ENCODE data around the gene C1orf198. TPM values are rescaled to one million over a fixed set of nuclear protein-coding genes. Genes with fewer than 3 reads are reported as not detected.

The C1orf198 gene
- total RNA-seq, 1 donor from 2014 or later = 3.9 TPM

DNA sequence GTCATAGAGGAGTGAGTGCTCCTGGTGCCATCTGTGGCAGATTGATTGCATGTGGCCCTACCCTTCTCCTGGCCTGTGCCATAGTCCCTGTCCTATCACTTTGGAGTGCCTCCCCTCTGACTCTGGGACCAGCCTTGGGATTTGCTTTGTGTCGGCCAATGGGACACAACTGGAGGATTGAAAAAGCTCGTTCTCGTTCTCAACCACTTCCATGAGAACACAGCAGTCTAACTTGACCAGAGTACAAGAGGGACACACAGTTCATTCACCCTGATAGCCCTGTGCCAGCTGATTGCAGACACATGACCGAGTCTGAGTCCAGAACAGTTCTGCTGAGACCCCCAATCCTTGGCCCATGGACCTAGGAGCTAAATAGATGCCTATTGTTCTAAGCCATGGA is 47.8 kb downstream of the C1orf198 start:
- CTCF ChIA-PET = interaction anchor here (0.7 kb wide), 1 partner anchor 495 kb away, joined by 3 read pairs; no protein-coding TSS in a partner anchor
- H3K9me3 Mint-ChIP-seq = no peaks in the 10 kb centered on the region
- intact Hi-C loops (cut with micrococcal nuclease) = no loop called here
- H3K4me1 Mint-ChIP-seq = no peaks in the 10 kb centered on the region
- TF ChIP-seq, protein P1, sequence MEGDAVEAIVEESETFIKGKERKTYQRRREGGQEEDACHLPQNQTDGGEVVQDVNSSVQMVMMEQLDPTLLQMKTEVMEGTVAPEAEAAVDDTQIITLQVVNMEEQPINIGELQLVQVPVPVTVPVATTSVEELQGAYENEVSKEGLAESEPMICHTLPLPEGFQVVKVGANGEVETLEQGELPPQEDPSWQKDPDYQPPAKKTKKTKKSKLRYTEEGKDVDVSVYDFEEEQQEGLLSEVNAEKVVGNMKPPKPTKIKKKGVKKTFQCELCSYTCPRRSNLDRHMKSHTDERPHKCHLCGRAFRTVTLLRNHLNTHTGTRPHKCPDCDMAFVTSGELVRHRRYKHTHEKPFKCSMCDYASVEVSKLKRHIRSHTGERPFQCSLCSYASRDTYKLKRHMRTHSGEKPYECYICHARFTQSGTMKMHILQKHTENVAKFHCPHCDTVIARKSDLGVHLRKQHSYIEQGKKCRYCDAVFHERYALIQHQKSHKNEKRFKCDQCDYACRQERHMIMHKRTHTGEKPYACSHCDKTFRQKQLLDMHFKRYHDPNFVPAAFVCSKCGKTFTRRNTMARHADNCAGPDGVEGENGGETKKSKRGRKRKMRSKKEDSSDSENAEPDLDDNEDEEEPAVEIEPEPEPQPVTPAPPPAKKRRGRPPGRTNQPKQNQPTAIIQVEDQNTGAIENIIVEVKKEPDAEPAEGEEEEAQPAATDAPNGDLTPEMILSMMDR (IDR thresholded peaks at IDR 0.05) = no peak
- H3K36me3 Mint-ChIP-seq (ENCODE audit: low read depth) = no peaks in the 10 kb centered on the region
- DNase-seq (no peak), ATAC-seq (ENCODE audit: low read depth) (no peak)
- no peak overlapping the region for H3K4me3 Mint-ChIP-seq
- peaks cover 23% of the 10 kb centered on the region for H3K27me3 Mint-ChIP-seq
- no peak overlapping the region for H3K27ac Mint-ChIP-seq
- POLR2A ChIA-PET = no interaction called here

DNA sequence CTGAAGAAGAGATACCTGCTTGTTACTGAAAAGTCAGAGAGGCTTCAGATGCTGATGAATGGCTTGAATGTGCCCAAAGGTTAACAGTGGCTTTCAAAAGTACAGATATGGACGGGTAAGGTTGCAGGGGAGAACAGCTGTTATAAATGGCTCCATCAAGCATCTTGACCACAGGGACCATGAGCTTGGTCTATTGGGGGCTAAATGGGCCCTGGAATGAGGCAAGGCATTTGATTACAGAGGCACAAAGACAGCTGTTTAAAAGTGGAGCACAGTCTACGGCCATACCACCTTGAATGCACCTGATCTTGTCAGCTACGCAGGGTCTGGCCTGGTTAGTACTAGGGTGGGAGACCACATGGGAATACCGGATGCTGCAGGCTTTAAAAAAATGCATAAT is 48.3 kb downstream of the C1orf198 start:
- DNase-seq = no peak
- H3K9me3 Mint-ChIP-seq = no peaks in the 10 kb centered on the region
- H3K4me1 Mint-ChIP-seq = no peaks in the 10 kb centered on the region
- H3K36me3 Mint-ChIP-seq (ENCODE audit: low read depth) = no peaks in the 10 kb centered on the region
- ATAC-seq (ENCODE audit: low read depth) = no peak
- no peak overlapping the region for H3K27ac Mint-ChIP-seq
- ChIA-PET CTCF (interaction anchor here (0.7 kb wide), 1 partner anchor 495 kb away, joined by 3 read pairs; no protein-coding TSS in a partner anchor), POLR2A (no interaction called here)
- TF ChIP-seq, protein P1 (IDR thresholded peaks at IDR 0.05) = no peak
- no peak overlapping the region for H3K4me3 Mint-ChIP-seq
- H3K27me3 Mint-ChIP-seq = peaks cover 23% of the 10 kb centered on the region
- intact Hi-C loops (cut with micrococcal nuclease) = no loop called here

DNA sequence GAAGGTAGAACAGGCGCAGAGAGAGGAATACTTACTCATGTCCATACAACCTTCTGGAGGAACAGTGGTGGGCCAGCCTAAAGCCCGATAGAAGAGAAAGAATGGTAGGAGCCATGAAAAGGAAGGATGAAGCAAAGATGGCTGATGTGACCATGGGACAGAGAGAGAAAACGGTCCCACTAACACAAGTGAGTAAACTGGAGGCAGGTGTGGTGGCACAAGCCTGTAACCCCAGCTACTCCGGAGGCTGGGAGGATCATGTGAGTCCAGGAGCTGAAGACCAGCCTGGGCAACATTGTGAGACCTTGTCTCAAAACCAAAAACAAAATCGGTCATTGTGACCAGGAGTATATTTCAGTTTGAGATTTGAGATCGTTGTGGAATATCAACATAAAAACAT is 49.4 kb downstream of the C1orf198 start:
- ChIA-PET POLR2A (no interaction called here), CTCF (no interaction called here)
- intact Hi-C loops (cut with micrococcal nuclease) = no loop called here
- no peak for DNase-seq
- Mint-ChIP-seq H3K4me1 (no peaks in the 10 kb centered on the region), H3K36me3 (ENCODE audit: low read depth) (no peaks in the 10 kb centered on the region), H3K27me3 (peaks cover 26% of the 10 kb centered on the region), H3K9me3 (peaks cover 1% of the 10 kb centered on the region), H3K27ac (no peak overlapping the region), H3K4me3 (no peak overlapping the region)
- TF ChIP-seq, protein P1 (IDR thresholded peaks at IDR 0.05) = no peak
- ATAC-seq (ENCODE audit: low read depth) = no peak

DNA sequence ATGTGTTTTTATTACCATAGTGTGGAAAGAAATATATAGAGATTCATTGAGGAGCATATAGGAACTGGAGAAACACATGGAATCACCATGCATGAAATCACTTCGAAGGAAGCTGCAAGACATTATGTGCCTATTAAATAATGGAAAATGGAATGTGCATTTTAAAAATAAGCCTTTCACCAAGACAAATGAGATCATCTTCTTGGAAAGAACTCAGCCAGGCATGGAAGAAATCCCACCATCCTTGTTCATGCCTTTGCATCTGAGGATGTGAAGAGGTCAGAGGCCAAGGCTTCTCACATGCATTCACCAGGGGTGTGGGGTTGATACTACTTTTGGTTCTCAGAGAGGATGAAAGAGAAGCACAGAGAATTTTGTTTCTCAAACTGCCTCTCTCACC is 50.0 kb downstream of the C1orf198 start:
- Mint-ChIP-seq H3K27me3 (peaks cover 26% of the 10 kb centered on the region), H3K4me1 (no peaks in the 10 kb centered on the region), H3K27ac (no peak overlapping the region), H3K36me3 (ENCODE audit: low read depth) (no peaks in the 10 kb centered on the region), H3K9me3 (peaks cover 5% of the 10 kb centered on the region), H3K4me3 (no peak overlapping the region)
- ChIA-PET CTCF (no interaction called here), POLR2A (no interaction called here)
- intact Hi-C loops (cut with micrococcal nuclease) = no loop called here
- no peak for DNase-seq
- TF ChIP-seq, protein P1 (IDR thresholded peaks at IDR 0.05) = no peak
- ATAC-seq (ENCODE audit: low read depth) = no peak

DNA sequence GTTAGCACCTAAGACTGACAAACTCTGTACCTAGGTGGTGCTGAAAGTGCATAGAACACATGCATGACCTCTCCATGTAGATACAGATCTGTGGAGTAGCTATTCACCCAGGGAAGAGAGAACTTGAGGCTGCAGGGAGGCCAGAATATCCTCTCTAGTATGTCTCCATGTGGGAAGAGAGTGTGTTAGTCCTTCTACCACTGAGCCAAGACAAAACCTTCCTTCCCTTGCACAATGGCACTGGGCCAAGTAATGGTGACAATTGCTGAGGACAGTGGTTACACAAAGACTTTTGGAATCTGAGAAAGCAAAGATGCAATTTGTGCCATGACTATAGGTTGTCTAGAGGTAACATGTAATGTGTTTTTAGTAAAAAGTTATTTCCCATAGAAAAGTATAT is 52.3 kb downstream of the C1orf198 start:
- peaks cover 19% of the 10 kb centered on the region for H3K9me3 Mint-ChIP-seq
- ATAC-seq (ENCODE audit: low read depth) = no peak
- peaks cover 17% of the 10 kb centered on the region for H3K27me3 Mint-ChIP-seq
- no peaks in the 10 kb centered on the region for H3K4me1 Mint-ChIP-seq
- POLR2A ChIA-PET = no interaction called here
- CTCF ChIA-PET = no interaction called here
- DNase-seq = no peak
- no peak overlapping the region for H3K27ac Mint-ChIP-seq
- TF ChIP-seq, protein P1 (IDR thresholded peaks at IDR 0.05) = no peak
- H3K36me3 Mint-ChIP-seq (ENCODE audit: low read depth) = no peaks in the 10 kb centered on the region
- intact Hi-C loops (cut with micrococcal nuclease) = no loop called here
- no peak overlapping the region for H3K4me3 Mint-ChIP-seq
